HepG2 (cell line): ENCODE data around the gene ART5. TPM values are rescaled to one million over a fixed set of nuclear protein-coding genes. Genes with fewer than 3 reads are reported as not detected.

ENCODE experiments used
- ATAC-seq: fragments of 200-7000 bp; cut with Tn5 transposase; 3 replicates; pipeline ENCODE4 v1.9.1; 2020; ENCODE audit warnings: mild to moderate bottlenecking, moderate library complexity
- BruUV-seq: library from RNA; stranded (reverse); fragments of 400-500 nt; replicated peaks from 2 replicates; lab custom pipeline; 2021; lab: Mats Ljungman, UMichigan
- CTCF ChIA-PET: fragments of 300-600 bp; formaldehyde crosslinking; extraction: SDS; loops from one replicate; lab custom pipeline; 2021; ENCODE audit warnings: low total read pairs, inconsistent platforms, low intra/inter-chr PET ratio; lab: Yijun Ruan, JAX
- POLR2A ChIA-PET: fragments of 350-600 bp; sonication (Branson Sonifier 250); formaldehyde crosslinking; loops from one replicate; lab custom pipeline; 2020; ENCODE audit warnings: antibody characterized with exemption, inconsistent platforms; lab: Yijun Ruan, JAX
- DNase-seq: peaks from one replicate; pipeline ENCODE4 v3.0.0-alpha.2; 2015; ENCODE audit warnings: low spot score
- FAIRE-seq: peaks from 3 replicates; lab custom pipeline; 2011; peaks lifted over from hg19 to GRCh38; lab: Jason Lieb, UNC
- H2AFZ ChIP-seq: one replicate; pipeline ENCODE4 v1.6.1; 2011; ENCODE audit warnings: low read length, inconsistent platforms
- H3K27ac ChIP-seq: fragments of 300-600 bp; 3 replicates; pipeline ENCODE4 v1.8.0; 2011; ENCODE audit warnings: mixed run types, mild to moderate bottlenecking, mixed read lengths, low read length, inconsistent platforms; ENCODE audit not compliant: insufficient read depth; ENCODE audit errors: extremely low read length
- H3K27me3 ChIP-seq, 2 experiments: fragments of 200-600 bp in 1 of 2; 2 replicates in 1 of 2; 3 replicates in 1 of 2; pipeline versions ENCODE4 v1.6.0 to v1.8.0; 2011; ENCODE audit warnings: low read length in 2 of 2, mild to moderate bottlenecking in 2 of 2, moderate library complexity in 2 of 2, inconsistent platforms in 1 of 2; ENCODE audit not compliant: insufficient read depth in 2 of 2, control insufficient read depth in 1 of 2
- H3K36me3 ChIP-seq, 2 experiments: fragments of 200-600 bp in 1 of 2; replicated peaks in 1 of 2; 2 replicates in 1 of 2; 3 replicates in 1 of 2; pipeline versions ENCODE4 v1.5.1 to v1.8.0; 2011; ENCODE audit warnings: low read length in 2 of 2, inconsistent platforms in 1 of 2; ENCODE audit not compliant: insufficient read depth in 2 of 2, control insufficient read depth in 1 of 2
- H3K4me1 ChIP-seq: 2 replicates; pipeline ENCODE4 v1.5.1; 2012; ENCODE audit warnings: low read length, inconsistent platforms; ENCODE audit not compliant: insufficient read depth
- H3K4me2 ChIP-seq: 2 replicates; pipeline ENCODE4 v1.6.0; 2011; ENCODE audit warnings: low read depth, low read length, inconsistent platforms
- H3K4me3 ChIP-seq, 3 experiments: fragments of 200-600 bp in 1 of 3; sonication (generic), shearing (Covaris generic) in 1 of 3; replicated peaks in 1 of 3; 2 replicates each; pipeline ENCODE4 v1.5.1; 2011 to 2016; ENCODE audit warnings: low read length in 3 of 3, inconsistent platforms in 2 of 3, low read depth in 2 of 3, mild to moderate bottlenecking in 2 of 3, control low read depth in 1 of 3, mixed read lengths in 1 of 3; ENCODE audit not compliant: insufficient read depth in 1 of 3
- H3K79me2 ChIP-seq: one replicate; pipeline ENCODE4 v1.6.1; 2011; ENCODE audit warnings: low read length, inconsistent platforms; ENCODE audit not compliant: insufficient read depth
- H3K9ac ChIP-seq: 2 replicates; pipeline ENCODE4 v1.6.0; 2011; ENCODE audit warnings: mild to moderate bottlenecking, low read depth, low read length, inconsistent platforms; ENCODE audit not compliant: insufficient read depth
- H3K9me3 ChIP-seq: 2 replicates; pipeline ENCODE4 v1.5.1; 2012; ENCODE audit warnings: mild to moderate bottlenecking, low read length
- H4K20me1 ChIP-seq: 2 replicates; pipeline ENCODE4 v1.6.0; 2011; ENCODE audit warnings: inconsistent platforms, mild to moderate bottlenecking, low read length, moderate library complexity; ENCODE audit not compliant: insufficient read depth
- BCLAF1 ChIP-seq: fragments of 450-650 bp; IDR thresholded peaks from 2 replicates; pipeline ENCODE4 v1.6.1; 2017; ENCODE audit warnings: mild to moderate bottlenecking
- CEBPZ ChIP-seq: IDR thresholded peaks from 2 replicates; pipeline ENCODE4 v1.6.1; 2012; ENCODE audit warnings: low read length, improper control_type of control experiment
- HMGXB3 ChIP-seq: sonication (generic); formaldehyde crosslinking; IDR thresholded peaks from 2 replicates; pipeline ENCODE4 v1.4.0; 2020; ENCODE audit warnings: missing genetic modification reagents, borderline replicate concordance
- MXI1 ChIP-seq: IDR thresholded peaks from 3 replicates; pipeline ENCODE4 v1.6.1; 2012; ENCODE audit warnings: low read depth, low read length, inconsistent platforms, borderline replicate concordance
- PAX8 ChIP-seq: sonication (generic); formaldehyde crosslinking; IDR thresholded peaks from 2 replicates; pipeline ENCODE4 v1.8.0; 2022; ENCODE audit warnings: mild to moderate bottlenecking, missing genetic modification reagents, borderline replicate concordance
- ZNF549 ChIP-seq: sonication (generic); formaldehyde crosslinking; IDR thresholded peaks from 2 replicates; pipeline ENCODE4 v1.5.0; 2020; ENCODE audit warnings: missing genetic modification reagents
- ZNF687 ChIP-seq: sonication (generic); formaldehyde crosslinking; IDR thresholded peaks from 2 replicates; pipeline ENCODE4 v1.5.1; 2020; ENCODE audit warnings: mild to moderate bottlenecking, missing genetic modification reagents, moderate library complexity
- ZNF75D ChIP-seq: sonication (generic); formaldehyde crosslinking; IDR thresholded peaks from 2 replicates; pipeline ENCODE4 v1.8.1; 2023; ENCODE audit warnings: missing genetic modification reagents, mild to moderate bottlenecking, borderline replicate concordance
- WGBS: methylation state at CpG from one replicate; pipeline ENCODE4 v1.1.6; 2017; ENCODE audit warnings: low lambda C conversion rate; 5-methylcytosine and 5-hydroxymethylcytosine counted together
- in situ Hi-C: cut with HindIII; loops from 2 replicates; pipeline ENCODE4 v1.10.0; 2017; ENCODE audit warnings: low pct_unique_long_range_greater_than_20kb; ENCODE audit not compliant: extremely low pct_ligation_motif_present
- intact Hi-C: fragments of 100-400 bp; cut with micrococcal nuclease; formaldehyde crosslinking; loops from one replicate; pipeline ENCODE4 v1.10.0; 2022; ENCODE audit not compliant: unreplicated experiment
- polyA plus RNA-seq, 8 experiments: library from polyadenylated mRNA; depleted of rRNA in 3 of 8; stranded (reverse) in 7 of 8; unstranded in 1 of 8; fragments of >200 nt; fragmentation: Illumina TruSeq in 4 of 8; extraction: Trizol in 4 of 8; gene quantifications; 2 replicates each; pipeline versions ENCODE4 v1.2.1 to v1.2.3, GENCODE V29; 2011 to 2016; ENCODE audit warnings: low read depth in 4 of 8, missing spikeins in 1 of 8, mixed read lengths in 1 of 8; ENCODE audit not compliant: insufficient read depth in 1 of 8
- total RNA-seq, 5 experiments: library from RNA; depleted of rRNA; stranded (reverse); fragments of >200 nt; fragmentation: Illumina TruSeq; extraction: Trizol; gene quantifications; 2 replicates each; pipeline ENCODE4 v1.2.3, GENCODE V29; 2016; ENCODE audit warnings: low read depth in 1 of 5

The ART5 gene
- total and polyA plus RNA-seq, 2 of the 13 experiments (the other 11 are each of a cell fraction or from before 2014, with no cell fraction given), result 0.55 to 0.93 TPM

- POLR2A ChIA-PET, result no interaction called here
- TF ChIP-seq MXI1 (no peak), HMGXB3 (CRISPR knock-in tag) (no peak), ZNF549 (CRISPR knock-in tag) (no peak), ZNF687 (CRISPR knock-in tag) (no peak), ZNF75D (CRISPR knock-in tag) (no peak), PAX8 (CRISPR knock-in tag) (no peak), BCLAF1 (no peak), CEBPZ (no peak)
These were observed 43.0 kb upstream of the ART5 start for GRCh38 chr11:3684819-3685172.

More at GRCh38 chr11:3684819-3685172, 43.0 kb upstream of the ART5 start:
- no peaks in the 10 kb centered on the region for H3K9me3 ChIP-seq
- no peaks in the 10 kb centered on the region for H3K27me3 ChIP-seq
- H3K4me1 ChIP-seq, result no peaks in the 10 kb centered on the region
- no peaks in the 10 kb centered on the region for H3K79me2 ChIP-seq
- no peak overlapping the region for H3K4me3 ChIP-seq
- BruUV-seq, result no TSS peak
- FAIRE-seq (no peak), DNase-seq (no peak), ATAC-seq (no peak)
- peaks cover 19 to 79% of the 10 kb centered on the region in 2 experiments for H3K36me3 ChIP-seq
- CTCF ChIA-PET, result no interaction called here
- no peak overlapping the region for H2AFZ ChIP-seq
- in situ Hi-C loops (no loop called here), intact Hi-C loops (no loop called here)
- 100% methylated on average over 2 of the region's 2 CpGs for WGBS
- no peaks in the 10 kb centered on the region for H4K20me1 ChIP-seq
- no peak overlapping the region for H3K4me2 ChIP-seq
- H3K9ac ChIP-seq, result no peak overlapping the region
- H3K27ac ChIP-seq, result no peak overlapping the region
